Heart left ventricle (tissue), 16 donors: ENCODE data around the gene SRGAP3. TPM values are rescaled to one million over a fixed set of nuclear protein-coding genes. Genes with fewer than 3 reads are reported as not detected.

Experiments used
- ATAC-seq, 4 donors: fragments of 200-7000 bp; cut with Tn5 transposase; one replicate each; pipeline ENCODE4 v1.9.1; 2020 to 2022; ENCODE audit warnings: moderate library complexity in 4 of 4, mild to moderate bottlenecking in 3 of 4, moderate number of reproducible peaks in 1 of 4
- DNase-seq, 5 donors: peaks; one replicate each; pipeline ENCODE4 v3.0.0-alpha.2; 2020
- H3K27ac ChIP-seq, 12 donors: fragments of 200-600 bp; sonication (generic) in 4 of 12; one replicate each; pipeline versions ENCODE4 v1.5.0 to v1.8.0; 2016 to 2022; ENCODE audit warnings: mild to moderate bottlenecking in 2 of 12
- H3K27me3 ChIP-seq, 9 donors: fragments of 200-600 bp; sonication (generic) in 2 of 9; one replicate each; pipeline versions ENCODE4 v1.5.1 to v1.8.0; 2016 to 2022; ENCODE audit warnings: mild to moderate bottlenecking in 3 of 9
- H3K36me3 ChIP-seq, 9 donors: fragments of 200-600 bp; sonication (generic) in 2 of 9; one replicate each; pipeline versions ENCODE4 v1.5.0 to v1.8.0; 2018 to 2022; ENCODE audit warnings: mild to moderate bottlenecking in 2 of 9
- H3K4me1 ChIP-seq, 12 donors: fragments of 200-600 bp; sonication (generic) in 4 of 12; one replicate each; pipeline versions ENCODE4 v1.5.0 to v1.8.0; 2016 to 2022; ENCODE audit warnings: mild to moderate bottlenecking in 3 of 12
- H3K4me3 ChIP-seq, 12 donors: fragments of 200-600 bp; sonication (generic) in 4 of 12; one replicate each; pipeline versions ENCODE4 v1.5.0 to v1.8.0; 2017 to 2022; ENCODE audit warnings: mild to moderate bottlenecking in 9 of 12, moderate library complexity in 4 of 12
- H3K9me3 ChIP-seq, 12 donors: fragments of 200-600 bp; sonication (generic) in 4 of 12; one replicate each; pipeline versions ENCODE4 v1.5.0 to v1.8.0; 2016 to 2022; ENCODE audit warnings: mild to moderate bottlenecking in 1 of 12
- CTCF ChIP-seq, 12 donors: fragments of 200-600 bp; sonication (generic) in 4 of 12; IDR thresholded peaks; one replicate each; pipeline versions ENCODE4 v1.5.0 to v1.8.0; 2018 to 2022; ENCODE audit warnings: antibody characterized with exemption in 12 of 12, mild to moderate bottlenecking in 5 of 12
- POLR2A ChIP-seq, 2 donors: fragments of 450-650 bp; IDR thresholded peaks; one replicate each; pipeline ENCODE4 v1.6.1; 2017; ENCODE audit warnings: antibody characterized with exemption in 2 of 2, mild to moderate bottlenecking in 2 of 2, moderate library complexity in 2 of 2
- WGBS, 4 donors: extraction: QIAGEN DNeasy Blood & Tissue Kit in 2 of 4; methylation state at CpG; one replicate each; pipeline versions ENCODE4 v1.1.5 to v1.1.7; 2013 to 2018; 5-methylcytosine and 5-hydroxymethylcytosine counted together
- intact Hi-C, 10 donors: fragments of 100-400 bp; cut with DNase I; formaldehyde crosslinking; loops; one replicate each; pipeline versions ENCODE4 v1.11.1 to v1.14.2; 2022
- polyA plus RNA-seq, 2 donors: library from polyadenylated mRNA; stranded (reverse); fragments of 200-250 nt; gene quantifications; one replicate each; pipeline ENCODE4 v1.2.3, GENCODE V29; 2013
- total RNA-seq, 9 donors: library from RNA; depleted of rRNA in 2 of 9; stranded (reverse); fragments of >200 nt in 2 of 9; fragmentation: NEBNext Ultra II Directional in 3 of 9; extraction: Animal tissue kit (Norgen Biotek cat#: 25700) in 3 of 9; gene quantifications; one replicate each; pipeline versions ENCODE4 v1.1.0 to v1.2.4, GENCODE V29; 2016 to 2023
- donor health status: ischemic (EF 13 %, LVEDD 7.1; RV severe dilation, severe dysfunction).
- donor health status: healthy with polysubstance abuse.
- donor health status: DM: no; HTN: yes; CAD: no.
- donor health status: DM: no; HTN: no; CAD: no.
- donor health status: ischemic (EF 25% LVEDD 6.9; RV normal size, moderate dysfunction).
- donor health status: ischemic (EF 25% LVEDD 5.7; RV mildly dilated, moderate dysfunction).
- donor health status: healthy.
- donor health status: DM: yes; HTN: yes; CAD: no.
- donor health status: ischemic (EF 35%, LVEDD 5.7; RV mildly dilated, moderate dysfunction).
- donor health status: nonischemic (EF 11% LVEDD 7.7; RV severe dilation, severe dysfunction).
- donor health status: DM: yes; HTN: yes; CAD: no.
- donor health status: PGD.
- donor health status: ischemic (EF 29% LVEDD 5.4; RV normal size, mild dysfunction).
- donor health status: nonischemic (EF 23%, LVEDD 6.1; RV moderate dilation, normal function).

SRGAP3 gene
- total and polyA plus RNA-seq, 11 donors, result 1.4 to 16.8 (median 9.0) TPM

GRCh38 chr3:8987226-8987625 is 262.2 kb downstream of the SRGAP3 start:
- Histone ChIP-seq H3K9me3 (no peaks in the 10 kb centered on the region), H3K27ac (no peak overlapping the region), H3K27me3 (no peaks in the 10 kb centered on the region), H3K36me3 (no peaks in the 10 kb centered on the region), H3K4me3 (no peak overlapping the region), H3K4me1 (peaks cover 0 to 18% (median 3%) of the 10 kb centered on the region in 12 donors)
- 74 to 85% (median 83%) methylated on average over 6 of the region's 6 CpGs for WGBS, 4 donors
- intact Hi-C loops, result loop anchor here in 9 of 10 donors (1.0 to 5.0 kb wide), 3 partner anchors 80 to 315 kb away; no protein-coding TSS in a partner anchor
- no peak for DNase-seq
- no peak for ATAC-seq
- TF ChIP-seq CTCF (IDR thresholded peaks at IDR 0.05) (no peak), POLR2A (IDR thresholded peaks at IDR 0.05) (no peak)

GRCh38 chr3:8986741-8987140 is 262.7 kb downstream of the SRGAP3 start:
- no peak for DNase-seq
- no peak for TF ChIP-seq CTCF (IDR thresholded peaks at IDR 0.05)
- TF ChIP-seq POLR2A (IDR thresholded peaks at IDR 0.05), result no peak
- 90 to 91% (median 90%) methylated on average over 6 of the region's 6 CpGs for WGBS, 4 donors
- ATAC-seq, result no peak
- Histone ChIP-seq H3K36me3 (no peaks in the 10 kb centered on the region), H3K27ac (no peak overlapping the region), H3K9me3 (no peaks in the 10 kb centered on the region), H3K27me3 (no peaks in the 10 kb centered on the region), H3K4me1 (peaks cover 0 to 18% (median 3%) of the 10 kb centered on the region in 12 donors), H3K4me3 (no peak overlapping the region)
- intact Hi-C loops, result loop anchor here in 9 of 10 donors (1.0 to 5.0 kb wide), 3 partner anchors 81 to 316 kb away; no protein-coding TSS in a partner anchor

GRCh38 chr3:8985876-8986275 is 263.6 kb downstream of the SRGAP3 start:
- Histone ChIP-seq H3K4me1 (peaks cover 0 to 18% (median 3%) of the 10 kb centered on the region in 12 donors), H3K9me3 (no peaks in the 10 kb centered on the region), H3K27ac (no peak overlapping the region), H3K27me3 (no peaks in the 10 kb centered on the region), H3K36me3 (no peaks in the 10 kb centered on the region), H3K4me3 (no peak overlapping the region)
- 60 to 80% (median 74%) methylated on average over 4 to 9 of the region's 9 CpGs for WGBS, 4 donors
- DNase-seq, result no peak
- ATAC-seq, result no peak
- no peak for TF ChIP-seq CTCF (IDR thresholded peaks at IDR 0.05)
- intact Hi-C loops, result loop anchor here in 8 of 10 donors (5.0 kb wide), 2 partner anchors 81 to 316 kb away; no protein-coding TSS in a partner anchor

- Histone ChIP-seq H3K9me3 (no peaks in the 10 kb centered on the region), H3K27me3 (no peaks in the 10 kb centered on the region), H3K27ac (no peak overlapping the region), H3K4me1 (peaks cover 0 to 18% (median 3%) of the 10 kb centered on the region in 12 donors), H3K36me3 (no peaks in the 10 kb centered on the region), H3K4me3 (no peak overlapping the region)
- ATAC-seq (no peak), DNase-seq (no peak)
- WGBS, 4 donors, result 97 to 99% (median 98%) methylated on average over 16 to 37 of the region's 37 CpGs
- intact Hi-C loops, result loop anchor here in 8 of 10 donors (5.0 kb wide), 2 partner anchors 82 to 317 kb away; no protein-coding TSS in a partner anchor
- TF ChIP-seq CTCF (IDR thresholded peaks at IDR 0.05) (no peak), POLR2A (IDR thresholded peaks at IDR 0.05) (no peak)
These were observed 264.0 kb downstream of the SRGAP3 start for GRCh38 chr3:8985411-8985831.
